ENCODE results near the gene DUS3L. TPM values are rescaled to one million over a fixed set of nuclear protein-coding genes. Genes with fewer than 3 reads are reported as not detected.

Gene DUS3L
- total RNA-seq, 1 donor from 2014 or later, result 26.8 TPM

DNA sequence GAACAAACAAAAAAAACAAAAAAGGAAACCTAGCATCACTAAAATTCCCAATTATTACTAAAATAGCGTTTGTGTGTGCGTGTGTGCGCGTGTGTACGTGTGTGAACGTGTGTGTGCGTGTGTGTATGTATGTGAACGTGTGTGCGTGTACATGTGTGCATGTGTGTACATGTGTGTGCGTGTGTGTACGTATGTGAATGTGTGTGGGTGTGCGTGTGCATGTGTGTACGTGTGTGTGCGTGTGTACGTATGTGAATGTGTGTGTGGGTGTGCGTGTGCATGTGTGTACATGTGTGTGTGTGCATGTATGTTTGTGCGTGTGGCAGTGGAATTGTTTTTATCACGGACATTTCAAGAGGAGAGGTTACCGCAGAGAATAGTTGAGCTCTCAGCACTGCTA, 48.9 kb downstream of the DUS3L start:
- no peak overlapping the region for H3K4me3 ChIP-seq

GRCh38 chr19:5738423-5738822, 52.5 kb downstream of the DUS3L start:
- Histone ChIP-seq H3K9me3 (no peaks in the 10 kb centered on the region), H3K36me3 (no peaks in the 10 kb centered on the region), H3K4me1 (no peaks in the 10 kb centered on the region), H3K4me3 (no peak overlapping the region), H3K27ac (no peak overlapping the region), H3K27me3 (no peaks in the 10 kb centered on the region)
- no peak for DNase-seq
- intact Hi-C loops (cut with DNase I), result no loop called here
- TF ChIP-seq CTCF (IDR thresholded peaks at IDR 0.05), result no peak
- ATAC-seq, result no peak

More for the DNA sequence above, 48.9 kb downstream of the DUS3L start:
- no peak overlapping the region for H3K27ac ChIP-seq
- DNase-seq (no peak), ATAC-seq (no peak)
- no peak for TF ChIP-seq CTCF (IDR thresholded peaks at IDR 0.05)
- no peaks in the 10 kb centered on the region for H3K27me3 ChIP-seq
- no peaks in the 10 kb centered on the region for H3K36me3 ChIP-seq
- no peaks in the 10 kb centered on the region for H3K9me3 ChIP-seq
- intact Hi-C loops (cut with DNase I), result no loop called here
- H3K4me1 ChIP-seq, result no peaks in the 10 kb centered on the region

Other genes with a start within 250 kb of the DUS3L start
- gene TINCR, start 223.2 kb downstream of the DUS3L start, total RNA-seq, result 5.6 TPM
- 74.2 TPM for gene SAFB2, start 168.4 kb downstream of the DUS3L start, total RNA-seq
- 71.9 TPM for gene SAFB, start 168.1 kb downstream of the DUS3L start, total RNA-seq
- 48.3 TPM for gene MICOS13, start 110.6 kb downstream of the DUS3L start, total RNA-seq
- 6.6 TPM for gene HSD11B1L, start 110.1 kb downstream of the DUS3L start, total RNA-seq
- 564 TPM for gene RPL36, start 100.9 kb downstream of the DUS3L start, total RNA-seq
- gene LONP1, start 71.0 kb downstream of the DUS3L start, total RNA-seq, result 79.1 TPM
- gene CATSPERD, start 70.5 kb downstream of the DUS3L start, total RNA-seq, result not detected
- gene PRR22, start 6.4 kb downstream of the DUS3L start, total RNA-seq, result 2.0 TPM
- 2.1 TPM for gene NRTN, start 13.9 kb upstream of the DUS3L start, total RNA-seq
- gene FUT6, start 48.5 kb upstream of the DUS3L start, total RNA-seq, result 2.7 TPM
- gene FUT3, start 60.3 kb upstream of the DUS3L start, total RNA-seq, result 17.3 TPM
- not detected for gene FUT5, start 79.4 kb upstream of the DUS3L start, total RNA-seq
- gene NDUFA11, start 112.6 kb upstream of the DUS3L start, total RNA-seq, result 134 TPM
- gene VMAC, start 113.7 kb upstream of the DUS3L start, total RNA-seq, result 6.8 TPM
- 12.5 TPM for gene CAPS, start 123.1 kb upstream of the DUS3L start, total RNA-seq
- gene RANBP3, start 187.0 kb upstream of the DUS3L start, total RNA-seq, result 65.5 TPM

Data from upper lobe of right lung (tissue), 1 donor.